ENCODE results near the gene PTPRN2. TPM values are rescaled to one million over a fixed set of nuclear protein-coding genes. Genes with fewer than 3 reads are reported as not detected.

The PTPRN2 gene
- total and polyA plus RNA-seq, 9 of the 15 experiments (the other 6 are each of a cell fraction or from before 2014, with no cell fraction given) = not detected

DNA sequence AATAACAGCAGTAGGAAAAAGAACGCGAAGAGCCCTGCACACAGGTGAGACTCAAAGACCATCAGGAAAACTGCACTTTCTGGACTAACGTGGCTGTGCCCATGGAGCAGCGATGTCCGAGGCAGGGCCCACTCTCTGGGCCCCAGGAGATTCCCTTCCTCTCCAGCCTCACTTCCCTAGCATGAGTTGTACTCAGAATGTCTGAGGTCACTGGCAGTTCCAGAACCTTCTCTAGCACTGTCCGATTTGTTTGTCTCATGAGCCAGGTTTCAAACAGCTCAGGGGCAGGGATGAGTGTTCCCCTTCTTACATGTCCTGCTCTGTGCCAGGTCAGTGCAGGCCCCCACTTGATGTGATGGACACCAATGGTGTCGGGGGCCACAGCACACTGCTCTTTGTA is 484.2 kb downstream of the PTPRN2 start (continued):
- no peak for TF ChIP-seq NCOA4 (IDR thresholded peaks at IDR 0.05; ENCODE audit: partially characterized antibody)
- TF ChIP-seq TOE1 (IDR thresholded peaks at IDR 0.05; ENCODE audit: borderline replicate concordance) = no peak
- TF ChIP-seq TOE1 (CRISPR knock-in tag; IDR thresholded peaks at IDR 0.05; ENCODE audit: borderline replicate concordance, low read depth) = no peak
- no peak for TF ChIP-seq ZEB2 (IDR thresholded peaks at IDR 0.05)
- TF ChIP-seq EWSR1 (IDR thresholded peaks at IDR 0.05; ENCODE audit: borderline replicate concordance, low read depth, partially characterized antibody) = no peak
- TF ChIP-seq ZNF707 (CRISPR knock-in tag; conservative IDR thresholded peaks at IDR 0.05) = no peak
- no peak for TF ChIP-seq ETS2 (tag; IDR thresholded peaks at IDR 0.05; ENCODE audit: borderline replicate concordance, poor library complexity, severe bottlenecking)

DNA sequence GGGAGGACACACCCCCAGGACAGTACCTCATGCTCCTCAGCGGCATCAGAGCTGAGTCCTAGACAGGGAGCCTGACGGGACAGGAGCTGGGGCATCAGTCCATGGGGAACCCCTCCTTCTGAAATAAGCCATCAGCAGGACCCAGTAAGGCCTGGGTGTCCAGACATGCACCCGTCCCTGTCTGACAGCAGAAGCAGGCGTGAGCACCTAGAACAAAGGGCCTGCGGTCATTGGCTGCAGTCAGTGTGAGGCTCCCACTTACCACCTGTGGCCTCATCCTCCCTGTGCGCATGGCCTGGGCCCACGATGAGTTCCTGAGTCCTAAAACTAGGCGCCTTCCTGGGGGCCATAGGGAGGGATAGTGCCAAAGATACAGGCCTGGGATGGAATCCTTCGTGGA is 484.7 kb downstream of the PTPRN2 start:
- Histone ChIP-seq H3K9me3 (replicated peaks; ENCODE audit: control insufficient read depth, insufficient read depth, low read depth, low read length) (no peaks in the 10 kb centered on the region), H3K9me1 (ENCODE audit: control insufficient read depth, insufficient read depth, low read length) (no peaks in the 10 kb centered on the region), H2AFZ (ENCODE audit: low read depth, low read length) (no peak overlapping the region), H3K9ac (ENCODE audit: insufficient read depth in 1 of 2, low read depth in 2 of 2, low read length in 2 of 2) (no peak overlapping the region), H3K79me2 (ENCODE audit: control insufficient read depth, insufficient read depth, low read length) (no peaks in the 10 kb centered on the region), H3K36me3 (ENCODE audit: control insufficient read depth, insufficient read depth, low read length) (no peaks in the 10 kb centered on the region), H4K20me1 (replicated peaks; ENCODE audit: control insufficient read depth, insufficient read depth, low read length) (0 out of 2 replicates have a peak, but pooled peaks cover 2% of the 10 kb centered on the region), H3K4me3 (no peak overlapping the region), H3K27ac (ENCODE audit: extremely low read depth, low read depth, low read length) (no peak overlapping the region), H3K4me1 (replicated peaks in 1 of 2; ENCODE audit: control insufficient read depth in 2 of 2, insufficient read depth in 2 of 2, low read length in 2 of 2) (peaks cover 0 to 6% of the 10 kb centered on the region in 2 experiments; a peak in 1 of 5 replicates), H3K4me2 (ENCODE audit: insufficient read depth, low read length) (no peak overlapping the region), H3K27me3 (ENCODE audit: control insufficient read depth in 2 of 2, insufficient read depth in 2 of 2, low read length in 2 of 2) (peaks cover 2 to 6% of the 10 kb centered on the region in 2 experiments; a peak in 3 of 5 replicates)
- intact Hi-C loops (cut with micrococcal nuclease) (no loop called here), in situ Hi-C loops (cut with MboI) (no loop called here)
- no TSS peak for BruUV-seq (replicated peaks)
- POLR2A ChIA-PET = no interaction called here
- DNase-seq (ENCODE audit: extremely low read depth in 1 of 4, low spot score in 3 of 4) (no peak), ATAC-seq (no peak), FAIRE-seq (no peak)
- under 1% methylated on average over 9 of the region's 9 CpGs for WGBS (ENCODE audit: insufficient coverage, low coverage, missing lambda C conversion rate)
- TF ChIP-seq HDAC3 (IDR thresholded peaks at IDR 0.05; ENCODE audit: borderline replicate concordance, partially characterized antibody) = no peak
- TF ChIP-seq RNF2 (IDR thresholded peaks at IDR 0.05) = no peak
- no peak for TF ChIP-seq KLF13 (tag; IDR thresholded peaks at IDR 0.05; ENCODE audit: borderline replicate concordance, low read depth)
- TF ChIP-seq HDAC2 (IDR thresholded peaks at IDR 0.05) = no peak
- TF ChIP-seq, protein P1, sequence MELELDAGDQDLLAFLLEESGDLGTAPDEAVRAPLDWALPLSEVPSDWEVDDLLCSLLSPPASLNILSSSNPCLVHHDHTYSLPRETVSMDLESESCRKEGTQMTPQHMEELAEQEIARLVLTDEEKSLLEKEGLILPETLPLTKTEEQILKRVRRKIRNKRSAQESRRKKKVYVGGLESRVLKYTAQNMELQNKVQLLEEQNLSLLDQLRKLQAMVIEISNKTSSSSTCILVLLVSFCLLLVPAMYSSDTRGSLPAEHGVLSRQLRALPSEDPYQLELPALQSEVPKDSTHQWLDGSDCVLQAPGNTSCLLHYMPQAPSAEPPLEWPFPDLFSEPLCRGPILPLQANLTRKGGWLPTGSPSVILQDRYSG (tag; conservative IDR thresholded peaks at IDR 0.05; ENCODE audit: low read depth) = no peak
- no peak for TF ChIP-seq NCOR1 (IDR thresholded peaks at IDR 0.05)
- TF ChIP-seq CBFA2T3 (IDR thresholded peaks at IDR 0.05) = no peak
- TF ChIP-seq, protein P2, sequence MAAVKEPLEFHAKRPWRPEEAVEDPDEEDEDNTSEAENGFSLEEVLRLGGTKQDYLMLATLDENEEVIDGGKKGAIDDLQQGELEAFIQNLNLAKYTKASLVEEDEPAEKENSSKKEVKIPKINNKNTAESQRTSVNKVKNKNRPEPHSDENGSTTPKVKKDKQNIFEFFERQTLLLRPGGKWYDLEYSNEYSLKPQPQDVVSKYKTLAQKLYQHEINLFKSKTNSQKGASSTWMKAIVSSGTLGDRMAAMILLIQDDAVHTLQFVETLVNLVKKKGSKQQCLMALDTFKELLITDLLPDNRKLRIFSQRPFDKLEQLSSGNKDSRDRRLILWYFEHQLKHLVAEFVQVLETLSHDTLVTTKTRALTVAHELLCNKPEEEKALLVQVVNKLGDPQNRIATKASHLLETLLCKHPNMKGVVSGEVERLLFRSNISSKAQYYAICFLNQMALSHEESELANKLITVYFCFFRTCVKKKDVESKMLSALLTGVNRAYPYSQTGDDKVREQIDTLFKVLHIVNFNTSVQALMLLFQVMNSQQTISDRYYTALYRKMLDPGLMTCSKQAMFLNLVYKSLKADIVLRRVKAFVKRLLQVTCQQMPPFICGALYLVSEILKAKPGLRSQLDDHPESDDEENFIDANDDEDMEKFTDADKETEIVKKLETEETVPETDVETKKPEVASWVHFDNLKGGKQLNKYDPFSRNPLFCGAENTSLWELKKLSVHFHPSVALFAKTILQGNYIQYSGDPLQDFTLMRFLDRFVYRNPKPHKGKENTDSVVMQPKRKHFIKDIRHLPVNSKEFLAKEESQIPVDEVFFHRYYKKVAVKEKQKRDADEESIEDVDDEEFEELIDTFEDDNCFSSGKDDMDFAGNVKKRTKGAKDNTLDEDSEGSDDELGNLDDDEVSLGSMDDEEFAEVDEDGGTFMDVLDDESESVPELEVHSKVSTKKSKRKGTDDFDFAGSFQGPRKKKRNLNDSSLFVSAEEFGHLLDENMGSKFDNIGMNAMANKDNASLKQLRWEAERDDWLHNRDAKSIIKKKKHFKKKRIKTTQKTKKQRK (IDR thresholded peaks at IDR 0.05; ENCODE audit: borderline replicate concordance, low read depth, low read length) = no peak
- TF ChIP-seq ADNP (tag; IDR thresholded peaks at IDR 0.05) = no peak
- TF ChIP-seq SUPT5H (IDR thresholded peaks at IDR 0.05) = no peak
- CTCF ChIA-PET (ENCODE audit: low intra/inter-chr PET ratio) = no interaction called here
